ENCODE data around the gene KCND1. TPM values are rescaled to one million over a fixed set of nuclear protein-coding genes. Genes with fewer than 3 reads are reported as not detected.
A peak's percentile ranks its signal among the peaks of the same experiment; 100 is the strongest.

KCND1 gene
- total RNA-seq, 1 donor from 2014 or later, result 0.38 TPM

DNA sequence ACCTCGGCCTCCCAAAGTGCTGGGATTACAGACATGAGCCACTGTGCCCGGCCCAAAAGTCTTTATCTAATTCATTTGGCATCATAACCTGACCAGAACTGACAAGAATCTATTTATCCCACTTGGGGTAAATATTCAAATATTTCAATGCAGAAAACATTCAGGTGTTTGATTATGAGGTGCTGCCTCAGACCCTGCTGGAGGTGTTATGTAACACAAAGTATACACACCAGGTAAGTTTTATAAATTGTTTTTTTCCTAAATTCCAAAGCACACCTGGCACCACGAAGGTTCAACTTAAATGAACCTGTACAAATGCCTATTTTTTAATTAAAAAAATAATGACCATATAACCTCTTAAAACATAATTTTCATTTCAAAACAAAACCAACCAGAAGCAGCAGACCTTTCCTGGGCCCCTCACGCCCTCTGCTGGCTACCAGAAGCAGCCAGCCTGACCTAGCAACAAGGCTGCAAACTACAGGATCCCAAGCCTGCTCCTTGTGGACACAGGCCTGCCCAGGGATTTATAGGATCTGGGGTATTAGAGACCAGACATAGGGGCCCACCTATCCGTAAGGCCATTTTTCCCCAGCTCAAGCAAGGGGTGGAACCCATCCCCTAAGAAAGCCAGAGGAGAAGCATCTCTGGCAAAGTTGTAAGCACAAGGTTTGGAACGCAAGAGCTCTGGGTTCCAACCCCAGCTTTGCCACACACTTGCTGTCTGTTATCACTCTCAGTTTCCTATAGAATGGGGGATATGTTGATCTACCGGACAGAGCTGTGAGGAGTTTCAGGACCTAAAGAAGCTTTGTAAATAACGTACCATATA lies 25.9 kb downstream of the KCND1 start:
- peak; percentile 56 for ATAC-seq (ENCODE audit: poor library complexity)
- DNase-seq, result peak; percentile 47
- intact Hi-C loops (cut with DNase I), result no loop called here

DNA sequence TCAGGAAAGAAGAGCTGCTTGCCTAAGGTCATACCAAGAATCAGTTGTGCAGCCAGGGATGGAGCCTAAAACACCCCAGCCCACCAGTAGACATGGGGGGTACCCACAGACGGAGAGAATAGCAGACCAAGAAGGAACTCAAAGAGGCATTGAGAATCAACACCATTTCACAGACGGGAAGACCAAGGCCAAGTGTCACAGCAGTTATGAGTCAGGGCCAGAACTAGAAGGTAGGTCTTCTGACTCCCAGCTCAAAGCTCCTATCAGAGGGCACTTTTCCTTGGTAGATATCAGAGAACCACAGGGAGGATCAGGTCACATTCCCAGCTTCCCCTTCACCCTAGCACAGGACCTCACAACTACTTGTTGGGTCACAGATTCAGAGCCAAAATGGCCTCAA lies 28.7 kb downstream of the KCND1 start:
- ATAC-seq (ENCODE audit: poor library complexity) (no peak), DNase-seq (no peak)
- intact Hi-C loops (cut with DNase I), result no loop called here

DNA sequence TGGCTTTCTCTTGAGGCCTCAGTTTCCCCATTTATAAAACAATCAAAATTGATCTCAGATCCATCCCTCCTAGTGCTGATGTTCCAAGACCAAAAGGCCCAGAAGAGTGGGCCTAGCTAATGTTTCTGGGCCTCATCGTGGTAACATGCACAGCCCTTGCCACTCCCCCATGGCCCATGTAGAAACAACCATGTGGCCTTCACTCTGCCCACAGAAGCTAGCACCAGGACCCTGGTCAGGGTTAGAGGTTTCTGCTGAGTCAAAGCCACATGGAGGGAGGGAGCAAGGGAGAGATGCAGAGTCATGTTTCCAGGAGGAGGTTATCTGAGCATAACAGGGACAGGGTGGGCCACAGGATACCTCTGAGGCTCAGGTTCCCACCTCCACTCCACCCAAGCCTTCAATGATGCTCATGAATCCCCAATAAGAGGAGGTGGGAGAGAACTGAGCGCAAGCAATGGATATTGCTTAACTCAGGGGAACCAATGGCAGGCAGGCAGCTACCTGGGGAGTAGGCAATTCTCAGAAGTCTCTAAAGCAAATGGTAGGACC lies 31.2 kb downstream of the KCND1 start:
- intact Hi-C loops (cut with DNase I), result no loop called here
- DNase-seq, result no peak
- no peak for ATAC-seq (ENCODE audit: poor library complexity)

DNA sequence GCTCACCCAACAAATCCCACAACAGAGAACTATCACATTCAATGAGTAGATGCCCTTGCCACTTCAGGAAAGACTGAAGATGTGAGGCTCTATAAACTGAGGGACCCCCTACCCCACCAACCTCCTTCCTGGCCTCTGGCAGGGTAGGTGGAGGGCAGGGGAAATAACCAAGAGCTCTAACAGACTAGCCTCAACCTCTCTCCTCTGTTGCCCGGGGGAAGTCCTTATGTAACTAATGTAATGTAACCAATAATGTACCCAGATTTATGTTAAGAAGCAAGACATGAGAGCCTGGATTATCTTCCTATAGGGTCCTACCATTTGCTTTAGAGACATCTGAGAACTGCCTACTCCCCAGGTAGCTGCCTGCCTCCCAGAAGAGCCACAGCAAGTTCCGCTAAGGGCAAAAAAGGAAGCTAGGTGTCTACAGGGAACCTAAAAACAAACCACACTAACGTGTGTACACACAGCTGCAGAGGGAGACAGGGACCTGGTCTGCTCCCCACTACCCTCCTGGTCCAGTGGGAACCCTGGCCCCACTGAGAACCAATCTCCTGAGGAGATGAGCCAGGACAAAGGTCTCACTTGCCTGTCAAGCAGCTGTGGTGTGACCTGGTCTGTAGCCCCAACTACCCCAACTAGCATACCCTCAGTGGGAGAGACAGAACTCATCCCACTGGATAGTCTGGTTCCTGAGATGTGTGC lies 32.0 kb downstream of the KCND1 start:
- ATAC-seq (ENCODE audit: poor library complexity), result no peak
- intact Hi-C loops (cut with DNase I), result no loop called here
- no peak for DNase-seq

DNA sequence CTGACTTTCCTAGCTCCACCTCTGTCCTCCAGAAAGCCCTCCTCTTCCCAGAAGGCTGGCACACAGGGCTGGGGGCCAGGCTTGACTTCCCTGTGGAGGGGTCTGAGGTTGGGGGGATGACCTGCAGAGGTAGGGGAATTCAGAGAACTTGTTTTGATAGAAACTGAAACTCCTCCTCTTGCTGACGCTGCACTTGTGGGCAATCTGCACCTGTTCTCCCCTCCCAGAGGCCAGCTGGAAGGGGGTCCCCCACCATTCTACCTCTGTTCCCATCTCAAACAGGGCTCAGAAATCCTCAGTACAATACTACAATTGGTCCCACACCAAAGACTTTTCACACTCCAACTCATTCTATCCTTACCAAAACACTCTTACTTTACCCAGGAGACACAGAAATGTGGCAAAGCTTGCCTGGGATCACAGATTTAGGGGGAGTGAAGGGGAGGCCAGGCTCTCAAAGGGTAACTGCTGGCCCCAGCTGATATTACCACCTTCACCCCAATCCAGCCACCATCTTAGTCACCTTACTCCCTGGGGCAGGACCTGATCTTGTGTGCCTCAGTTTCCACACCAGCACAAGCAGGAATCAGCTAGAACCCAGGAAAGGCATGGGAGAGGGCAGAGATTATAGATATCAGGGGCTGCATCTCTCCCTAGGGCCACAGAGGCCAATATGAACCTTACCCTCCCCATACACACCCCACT lies 32.8 kb downstream of the KCND1 start:
- intact Hi-C loops (cut with DNase I), result no loop called here
- no peak for ATAC-seq (ENCODE audit: poor library complexity)

DNA sequence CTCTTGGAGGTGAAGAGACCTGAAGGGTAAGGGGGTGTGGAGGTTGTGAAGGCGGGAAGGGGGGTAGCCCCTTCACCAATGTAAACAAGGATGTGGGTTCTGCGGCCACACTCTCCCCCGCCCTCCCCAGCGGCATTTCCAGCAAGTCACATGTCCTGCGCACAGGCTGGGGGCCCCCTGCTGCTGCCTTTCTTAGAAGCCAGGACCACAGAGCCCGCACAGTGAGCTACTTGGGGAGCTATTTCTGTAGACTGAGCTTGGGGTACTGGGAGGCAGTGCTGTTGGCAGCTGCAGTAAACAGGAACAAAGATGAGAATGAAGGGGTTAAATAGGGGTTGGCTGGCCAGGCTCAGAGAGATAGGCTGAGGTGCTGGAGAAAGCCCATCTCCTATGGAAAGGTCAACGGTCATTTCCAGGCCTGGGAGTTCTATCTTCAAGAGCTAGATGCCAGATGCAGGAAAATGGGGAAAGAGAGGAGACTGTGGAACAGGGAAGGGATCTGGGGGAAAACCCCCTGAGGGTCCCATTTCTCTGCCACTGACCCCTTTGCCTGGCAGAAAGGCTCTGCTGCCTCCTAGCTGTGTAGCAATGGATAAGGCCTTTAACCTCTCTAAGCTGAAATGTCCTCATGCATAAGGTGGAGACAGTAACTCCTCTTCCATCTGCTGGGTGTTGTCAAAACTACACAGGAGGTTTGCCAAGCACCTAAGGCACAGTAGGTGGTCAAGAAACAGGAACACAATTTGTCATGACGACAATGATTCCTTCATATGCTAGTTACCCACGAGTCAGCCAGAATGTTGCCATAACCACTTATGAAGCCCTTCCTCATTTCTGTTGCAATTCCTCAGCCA lies 34.4 kb downstream of the KCND1 start:
- DNase-seq (peak; percentile 70), ATAC-seq (ENCODE audit: poor library complexity) (peak; percentile 39)
- intact Hi-C loops (cut with DNase I), result no loop called here

More for the DNA sequence above, 32.8 kb downstream of the KCND1 start:
- DNase-seq, result no peak

DNA sequence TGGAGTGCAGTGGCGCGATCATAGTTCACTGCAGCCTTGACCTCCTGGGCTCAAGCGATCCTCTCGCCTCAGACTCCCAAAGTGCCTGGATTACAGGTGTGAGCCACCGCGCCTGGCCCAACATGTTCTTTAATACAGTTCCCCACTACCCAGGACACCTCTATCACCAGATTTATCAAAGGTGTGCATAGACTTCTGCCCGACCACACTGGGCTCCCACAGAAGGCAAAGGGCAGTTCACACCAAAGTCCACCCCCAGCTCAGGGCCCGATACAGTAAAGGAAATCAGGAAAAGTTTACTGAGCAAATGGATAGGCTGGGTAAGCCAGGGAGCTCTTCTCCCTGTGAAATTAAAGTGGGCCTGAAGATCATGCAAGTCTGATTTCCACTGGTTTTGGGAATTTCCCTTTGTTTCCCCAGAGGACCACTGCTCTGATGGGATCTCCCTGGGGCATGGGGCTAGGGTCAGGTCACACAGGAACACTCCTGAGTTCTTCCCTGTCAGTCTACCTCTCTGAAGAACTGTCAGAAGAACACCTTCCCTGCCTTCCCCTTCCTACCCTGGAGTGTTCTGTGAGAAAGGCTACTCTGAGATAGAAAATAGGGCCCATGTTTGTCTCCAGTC lies 35.1 kb downstream of the KCND1 start:
- intact Hi-C loops (cut with DNase I), result no loop called here
- no peak for ATAC-seq (ENCODE audit: poor library complexity)

DNA sequence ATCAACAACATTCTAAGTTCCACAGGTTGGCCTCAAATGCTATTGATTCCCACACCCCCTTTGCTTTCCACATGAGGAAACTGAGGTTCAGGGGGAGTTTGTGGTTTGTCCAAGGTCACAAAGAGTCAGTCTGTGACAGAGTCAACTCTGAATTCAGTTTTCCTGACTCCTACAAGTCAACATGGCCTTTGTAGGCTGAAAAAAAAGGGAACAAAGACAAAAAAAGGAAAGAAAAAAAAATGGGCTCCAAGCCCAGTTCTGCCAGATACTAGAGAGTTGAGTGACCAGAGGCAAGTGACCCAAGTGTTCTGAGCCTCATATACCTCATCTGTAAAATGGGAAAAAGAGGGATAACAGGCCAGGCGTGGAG lies 36.4 kb downstream of the KCND1 start:
- ATAC-seq (ENCODE audit: poor library complexity) (no peak), DNase-seq (no peak)
- intact Hi-C loops (cut with DNase I), result no loop called here

More for the DNA sequence above, 35.1 kb downstream of the KCND1 start:
- DNase-seq, result no peak

DNA sequence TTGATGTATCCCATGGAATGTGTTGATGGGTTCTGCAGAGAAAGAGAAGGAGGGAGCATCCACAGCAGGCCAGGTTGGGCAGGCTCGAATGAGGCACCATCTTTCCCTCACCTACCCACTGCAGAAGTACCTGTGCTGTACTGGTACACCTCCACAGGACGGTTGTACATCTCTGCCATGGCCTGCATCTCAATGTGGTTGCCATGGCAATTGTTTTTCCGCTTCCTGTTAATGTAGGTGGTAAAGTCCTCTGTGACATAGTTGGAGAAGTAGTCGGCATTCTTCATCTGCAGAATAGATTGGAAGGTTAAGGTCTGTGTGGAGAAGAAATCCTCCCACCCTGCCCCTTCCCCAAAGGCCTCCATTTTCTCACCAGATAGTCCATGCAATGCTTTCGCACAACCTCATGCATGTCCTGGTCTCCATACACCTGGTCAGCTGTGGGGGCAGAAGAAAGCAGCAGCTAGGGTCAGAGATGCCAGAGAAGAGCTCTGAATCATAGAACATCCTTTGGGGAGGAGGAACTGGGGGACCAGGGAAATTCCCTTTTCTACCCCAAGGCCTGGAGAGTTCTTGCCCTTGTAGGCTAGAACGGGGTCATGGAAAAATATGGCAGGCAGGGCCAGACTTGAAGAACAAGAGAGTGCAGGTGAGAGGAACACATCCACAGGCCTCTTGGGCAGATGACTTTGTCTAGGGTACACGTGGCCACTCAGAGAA lies 36.9 kb downstream of the KCND1 start:
- ATAC-seq (ENCODE audit: poor library complexity), result no peak
- intact Hi-C loops (cut with DNase I), result no loop called here
- no peak for DNase-seq

DNA sequence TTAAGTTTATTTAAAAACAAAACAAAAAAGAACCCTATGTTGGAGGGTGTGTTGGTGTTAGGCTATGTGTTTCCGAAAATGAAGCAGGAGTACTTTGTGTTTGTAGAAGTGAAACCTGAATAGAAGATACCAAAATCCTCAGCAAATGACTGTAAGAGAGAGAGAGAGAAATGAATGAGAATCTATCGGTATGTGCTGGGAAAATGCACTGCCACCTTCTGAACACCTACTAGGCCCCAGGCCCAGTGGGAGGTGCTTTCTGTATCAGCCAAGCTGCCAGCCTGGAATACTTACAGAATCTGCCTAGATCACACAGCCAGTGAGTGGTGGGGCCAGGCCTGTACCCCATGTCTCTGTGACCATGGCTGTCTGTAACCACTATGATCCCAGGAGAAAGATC lies 37.9 kb downstream of the KCND1 start:
- DNase-seq (no peak), ATAC-seq (ENCODE audit: poor library complexity) (no peak)
- intact Hi-C loops (cut with DNase I), result no loop called here

DNA sequence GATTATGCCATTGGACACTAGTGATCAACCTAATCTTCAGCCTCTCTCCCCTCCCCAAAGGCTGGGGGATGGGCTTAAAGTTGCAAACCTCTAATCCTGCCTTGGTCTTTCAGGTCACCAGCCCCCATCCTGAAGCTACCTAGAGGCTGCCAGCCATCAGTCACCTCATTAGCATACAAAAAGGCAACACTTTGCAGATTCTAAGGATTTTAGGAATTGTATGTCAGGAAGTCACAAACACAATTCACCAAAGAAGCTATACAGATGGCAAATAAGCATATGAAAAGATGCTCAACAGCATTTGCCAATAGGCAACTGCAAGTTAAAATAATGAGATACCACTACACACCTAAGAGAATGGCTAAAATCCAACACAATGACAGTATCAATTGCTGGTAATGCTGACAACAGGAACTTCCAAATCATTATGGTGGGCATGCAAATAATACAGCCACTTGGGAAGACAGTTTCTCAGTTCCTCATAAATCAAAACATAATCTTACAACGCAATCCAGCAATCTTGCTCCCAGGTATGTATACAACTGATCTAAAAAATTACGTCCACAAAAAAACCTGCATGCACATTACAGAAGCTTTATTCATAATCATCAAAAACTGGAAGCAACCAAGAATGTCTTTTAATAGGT lies 43.8 kb downstream of the KCND1 start:
- intact Hi-C loops (cut with DNase I), result no loop called here
- no peak for ATAC-seq (ENCODE audit: poor library complexity)

DNA sequence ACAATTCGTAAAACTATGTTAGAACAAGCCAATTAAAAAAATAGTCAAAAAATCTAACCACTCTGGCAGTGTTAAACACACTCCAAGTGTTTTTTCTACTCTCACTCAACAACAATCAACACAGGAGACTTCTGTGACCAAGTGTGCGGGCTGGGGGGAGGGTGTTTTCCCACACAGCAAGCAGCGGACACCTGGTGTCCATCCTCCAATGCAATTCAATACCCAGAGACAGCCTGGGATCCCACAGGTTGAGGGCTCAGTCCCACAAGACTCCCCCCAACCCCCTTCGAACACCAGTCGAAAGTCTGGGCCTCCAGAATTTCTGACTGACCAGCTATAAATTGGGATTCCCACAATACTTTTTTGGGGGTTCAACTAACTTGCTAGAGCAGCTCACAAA lies 44.5 kb downstream of the KCND1 start:
- intact Hi-C loops (cut with DNase I), result no loop called here
- no peak for DNase-seq
- ATAC-seq (ENCODE audit: poor library complexity), result no peak

More for the DNA sequence above, 43.8 kb downstream of the KCND1 start:
- no peak for DNase-seq

DNA sequence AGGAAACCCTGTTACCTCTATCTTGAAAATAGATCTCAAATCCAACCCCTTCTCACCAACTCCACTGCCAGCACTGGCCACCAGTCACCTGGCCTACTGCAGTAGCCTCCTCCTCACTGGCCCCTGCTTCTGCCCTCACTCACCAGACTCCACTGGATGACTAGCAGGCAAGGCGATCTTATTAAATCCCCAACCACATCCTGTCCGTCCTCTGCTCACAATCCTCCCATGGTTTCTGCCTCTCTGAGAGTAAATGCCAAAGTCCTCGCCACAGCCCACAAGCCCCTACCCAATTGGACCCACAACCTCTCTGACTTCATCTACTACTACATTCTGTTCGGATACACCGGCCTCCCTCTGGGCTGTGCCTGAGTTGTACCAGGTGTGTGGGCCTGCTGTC lies 47.4 kb downstream of the KCND1 start:
- DNase-seq (no peak), ATAC-seq (ENCODE audit: poor library complexity) (no peak)
- intact Hi-C loops (cut with DNase I), result no loop called here

DNA sequence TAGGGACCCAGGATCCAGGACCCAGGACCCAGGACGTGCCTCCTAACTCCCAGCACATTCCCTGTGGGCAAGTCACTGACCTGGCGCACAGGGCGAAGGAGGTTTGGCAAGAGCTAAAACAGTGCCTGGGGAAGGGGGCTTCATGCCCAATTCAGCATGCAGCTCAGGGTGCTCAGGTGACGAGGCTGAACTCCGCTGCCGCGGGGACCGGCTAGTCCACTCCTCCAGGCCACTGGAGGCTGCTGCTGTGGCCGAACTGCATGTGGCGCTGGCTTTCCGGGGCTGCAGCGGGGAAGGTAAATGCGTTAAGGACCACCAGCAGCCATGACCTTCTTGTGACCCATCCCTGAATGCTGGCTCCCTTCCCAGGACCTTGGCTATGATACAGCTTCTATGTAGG lies 47.9 kb downstream of the KCND1 start:
- ATAC-seq (ENCODE audit: poor library complexity) (no peak), DNase-seq (no peak)
- intact Hi-C loops (cut with DNase I), result no loop called here

DNA sequence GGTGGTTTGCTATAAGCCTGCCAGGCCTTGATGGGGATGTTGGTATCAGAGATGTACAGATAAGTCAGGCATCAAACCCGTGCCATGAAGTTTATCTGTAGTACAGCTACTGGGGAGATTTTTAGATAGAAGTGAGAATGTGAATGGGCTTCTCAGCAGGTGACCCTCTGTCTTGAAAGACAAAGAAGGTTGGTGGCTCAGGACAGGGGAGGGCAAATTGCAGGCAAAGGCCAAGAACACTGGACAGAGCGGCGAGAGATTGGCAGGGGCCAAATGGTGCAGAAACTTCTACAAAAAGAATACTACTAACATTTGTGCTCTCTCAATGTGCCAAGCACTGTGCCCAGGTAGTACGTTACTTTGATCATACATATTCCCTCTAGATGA lies 50.9 kb downstream of the KCND1 start:
- DNase-seq (no peak), ATAC-seq (ENCODE audit: poor library complexity) (no peak)
- intact Hi-C loops (cut with DNase I), result no loop called here

DNA sequence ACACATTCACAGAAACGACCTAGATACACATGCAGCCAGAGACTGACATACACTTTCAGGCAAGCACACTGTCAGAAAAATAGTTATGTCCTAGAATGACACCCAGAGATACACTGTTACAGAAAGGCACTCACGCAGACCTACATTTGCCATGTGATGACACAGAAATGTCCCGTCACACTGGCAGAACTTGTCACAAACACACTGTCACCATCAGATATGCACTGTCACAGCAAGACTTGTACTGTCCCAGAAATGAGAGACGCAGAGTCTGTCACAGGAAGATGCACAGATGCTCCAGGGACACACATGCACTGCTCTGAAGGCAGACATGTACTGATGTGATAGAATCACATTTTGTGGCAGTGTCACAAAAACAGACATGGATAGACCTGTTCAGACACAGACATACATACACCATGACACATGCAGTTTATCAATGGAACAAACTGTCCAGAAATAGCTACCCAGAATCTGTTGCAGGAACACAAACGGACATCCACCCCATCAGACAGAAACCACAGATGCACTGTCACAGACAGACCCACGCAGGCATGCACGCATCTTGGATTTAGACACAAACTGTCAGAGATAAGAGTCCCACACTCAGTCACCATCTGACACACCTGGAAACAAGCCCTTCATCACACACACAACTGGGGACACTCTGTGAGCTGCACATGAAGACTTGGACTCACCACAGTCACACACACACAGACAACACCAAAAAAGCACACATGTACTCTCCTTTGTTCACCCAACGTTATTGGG lies 51.5 kb downstream of the KCND1 start:
- DNase-seq (no peak), ATAC-seq (ENCODE audit: poor library complexity) (no peak)
- intact Hi-C loops (cut with DNase I), result no loop called here
